ENCODE measurements around the gene DENND1B. TPM values are rescaled to one million over a fixed set of nuclear protein-coding genes. Genes with fewer than 3 reads are reported as not detected.

DENND1B gene
- total RNA-seq, 4 donors from 2014 or later: 10.1 to 14.4 (median 12.6) TPM

DNA sequence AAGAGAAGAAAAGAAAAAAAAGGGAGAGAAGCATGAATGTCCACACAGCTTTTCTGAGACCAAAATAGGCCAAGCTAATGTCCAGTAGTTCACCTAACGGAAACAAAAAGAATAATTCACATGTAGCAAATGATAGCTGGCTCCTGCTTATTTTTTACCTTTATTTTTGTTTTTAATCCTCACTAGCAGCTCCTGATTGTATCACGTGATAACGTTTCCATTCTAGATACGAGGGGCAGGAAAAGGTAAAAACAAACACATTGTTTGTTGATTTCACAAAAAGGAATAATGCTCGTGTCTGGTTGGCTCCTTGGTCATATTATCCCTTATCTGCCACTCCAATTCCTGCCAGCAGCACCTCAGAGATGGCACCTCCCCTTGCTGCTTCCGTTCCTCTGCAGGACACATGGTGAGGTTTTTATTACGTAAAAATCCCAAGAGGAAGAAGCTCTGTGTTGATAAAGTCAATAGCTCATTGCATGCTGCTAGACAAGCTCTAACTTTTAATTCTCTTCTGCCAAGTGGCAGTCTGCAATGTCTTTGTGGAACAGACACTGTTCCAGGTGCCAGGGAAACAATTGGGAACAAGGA is 305.6 kb downstream of the DENND1B start:
- H3K9me3 ChIP-seq: no peaks in the 10 kb centered on the region
- no peak overlapping the region for H3K27ac ChIP-seq
- WGBS: 69% methylated on average over 7 of the region's 7 CpGs
- TF ChIP-seq POLR2A (IDR thresholded peaks at IDR 0.05) (no peak), POLR2AphosphoS5 (IDR thresholded peaks at IDR 0.05) (no peak), EP300 (IDR thresholded peaks at IDR 0.05) (no peak)
- TF ChIP-seq, protein P1, sequence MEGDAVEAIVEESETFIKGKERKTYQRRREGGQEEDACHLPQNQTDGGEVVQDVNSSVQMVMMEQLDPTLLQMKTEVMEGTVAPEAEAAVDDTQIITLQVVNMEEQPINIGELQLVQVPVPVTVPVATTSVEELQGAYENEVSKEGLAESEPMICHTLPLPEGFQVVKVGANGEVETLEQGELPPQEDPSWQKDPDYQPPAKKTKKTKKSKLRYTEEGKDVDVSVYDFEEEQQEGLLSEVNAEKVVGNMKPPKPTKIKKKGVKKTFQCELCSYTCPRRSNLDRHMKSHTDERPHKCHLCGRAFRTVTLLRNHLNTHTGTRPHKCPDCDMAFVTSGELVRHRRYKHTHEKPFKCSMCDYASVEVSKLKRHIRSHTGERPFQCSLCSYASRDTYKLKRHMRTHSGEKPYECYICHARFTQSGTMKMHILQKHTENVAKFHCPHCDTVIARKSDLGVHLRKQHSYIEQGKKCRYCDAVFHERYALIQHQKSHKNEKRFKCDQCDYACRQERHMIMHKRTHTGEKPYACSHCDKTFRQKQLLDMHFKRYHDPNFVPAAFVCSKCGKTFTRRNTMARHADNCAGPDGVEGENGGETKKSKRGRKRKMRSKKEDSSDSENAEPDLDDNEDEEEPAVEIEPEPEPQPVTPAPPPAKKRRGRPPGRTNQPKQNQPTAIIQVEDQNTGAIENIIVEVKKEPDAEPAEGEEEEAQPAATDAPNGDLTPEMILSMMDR (IDR thresholded peaks at IDR 0.05): no peak
- no peaks in the 10 kb centered on the region for H3K36me3 ChIP-seq
- no peaks in the 10 kb centered on the region for H3K27me3 ChIP-seq
- no peak for DNase-seq (ENCODE audit: low spot score in 2 of 2)
- H3K4me1 ChIP-seq: no peaks in the 10 kb centered on the region
- H3K4me3 ChIP-seq: no peak overlapping the region

DNA sequence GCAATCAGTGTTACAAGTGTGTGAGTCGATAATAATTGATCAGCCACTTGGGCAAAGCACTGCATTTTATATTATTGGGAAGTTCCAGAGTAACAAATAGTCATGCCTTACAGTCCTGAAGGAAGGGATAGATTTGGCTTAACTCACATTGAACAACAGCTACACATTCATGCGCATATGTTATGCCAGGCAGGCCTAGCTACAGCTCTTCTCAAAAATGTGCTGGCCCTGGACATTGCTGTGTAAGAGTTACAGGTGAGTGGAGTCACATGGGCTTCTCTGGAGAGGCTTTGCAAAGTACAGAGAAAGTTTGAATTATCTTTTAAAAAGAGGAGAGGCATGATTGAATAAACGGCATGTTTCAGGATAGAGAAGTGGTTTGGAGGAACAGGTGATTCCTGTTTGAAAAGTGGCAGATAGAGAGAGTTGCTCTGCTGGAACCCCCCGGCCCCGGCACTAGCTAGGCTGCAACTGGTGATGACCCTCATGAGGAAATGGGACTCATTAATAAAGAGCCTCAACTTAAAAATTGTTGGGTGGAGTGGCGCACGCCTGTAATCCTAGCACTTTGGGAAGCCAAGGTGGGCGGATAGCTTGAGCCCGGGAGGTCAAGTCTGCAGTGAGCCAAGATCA is 306.6 kb downstream of the DENND1B start:
- no peaks in the 10 kb centered on the region for H3K9me3 ChIP-seq
- H3K27me3 ChIP-seq: no peaks in the 10 kb centered on the region
- no peaks in the 10 kb centered on the region for H3K4me1 ChIP-seq
- no peak overlapping the region for H3K4me3 ChIP-seq
- WGBS: 88% methylated on average over 9 of the region's 9 CpGs
- no peak overlapping the region for H3K27ac ChIP-seq
- DNase-seq (ENCODE audit: low spot score in 2 of 2): no peak
- no peak for TF ChIP-seq POLR2A (IDR thresholded peaks at IDR 0.05)
- no peak for TF ChIP-seq EP300 (IDR thresholded peaks at IDR 0.05)
- TF ChIP-seq, protein P1 (IDR thresholded peaks at IDR 0.05): no peak
- no peak for TF ChIP-seq POLR2AphosphoS5 (IDR thresholded peaks at IDR 0.05)
- H3K36me3 ChIP-seq: no peaks in the 10 kb centered on the region

DNA sequence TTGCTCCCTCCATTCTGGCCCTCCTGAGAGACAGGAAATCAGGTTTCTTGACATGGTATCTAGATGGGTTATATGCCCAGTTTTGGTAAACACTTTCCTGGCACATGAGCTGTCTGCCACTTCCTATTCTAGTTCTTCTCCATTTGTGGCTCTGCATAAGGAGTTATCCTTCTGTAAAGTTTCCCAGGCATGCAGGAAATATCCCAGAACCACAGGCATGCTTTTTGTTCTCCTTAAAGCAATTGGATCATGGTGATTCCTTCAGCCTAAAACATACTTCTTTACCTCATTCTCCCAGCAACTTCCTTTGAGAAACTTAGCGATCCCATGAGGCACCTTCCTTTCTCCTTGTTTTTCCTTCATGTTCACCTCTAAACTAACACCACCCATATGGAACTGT is 307.4 kb downstream of the DENND1B start:
- H3K4me1 ChIP-seq: no peaks in the 10 kb centered on the region
- H3K27me3 ChIP-seq: no peaks in the 10 kb centered on the region
- WGBS: 74% methylated on average over 1 of the region's 1 CpG
- no peak overlapping the region for H3K27ac ChIP-seq
- TF ChIP-seq, protein P1 (IDR thresholded peaks at IDR 0.05): no peak
- TF ChIP-seq POLR2AphosphoS5 (IDR thresholded peaks at IDR 0.05) (no peak), POLR2A (IDR thresholded peaks at IDR 0.05) (no peak), EP300 (IDR thresholded peaks at IDR 0.05) (no peak)
- H3K36me3 ChIP-seq: no peaks in the 10 kb centered on the region
- H3K4me3 ChIP-seq: no peak overlapping the region
- no peaks in the 10 kb centered on the region for H3K9me3 ChIP-seq
- no peak for DNase-seq (ENCODE audit: low spot score in 2 of 2)

DNA sequence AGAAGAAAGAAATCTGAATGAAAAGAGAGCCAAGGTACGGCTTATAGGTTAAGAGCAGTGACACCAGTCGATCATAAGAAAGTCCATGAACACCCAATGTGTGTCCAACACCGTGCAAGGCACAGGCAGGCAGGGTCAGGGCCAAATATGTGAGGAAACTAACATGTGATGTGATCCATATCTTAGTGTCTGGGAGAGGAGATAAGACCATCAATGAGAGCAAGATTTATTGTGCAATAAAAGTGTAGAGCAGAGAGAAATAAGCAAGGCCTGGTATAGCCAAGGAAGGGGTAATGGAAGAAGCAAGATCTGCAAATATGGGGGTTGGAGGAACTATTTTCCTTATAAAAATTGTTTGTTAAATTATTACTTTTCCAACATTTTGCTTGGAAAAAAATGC is 308.5 kb downstream of the DENND1B start:
- no peak overlapping the region for H3K4me3 ChIP-seq
- H3K36me3 ChIP-seq: no peaks in the 10 kb centered on the region
- H3K27ac ChIP-seq: no peak overlapping the region
- H3K27me3 ChIP-seq: no peaks in the 10 kb centered on the region
- no peak for DNase-seq (ENCODE audit: low spot score in 2 of 2)
- 53% methylated on average over 3 of the region's 3 CpGs for WGBS
- no peaks in the 10 kb centered on the region for H3K4me1 ChIP-seq
- no peaks in the 10 kb centered on the region for H3K9me3 ChIP-seq
- no peak for TF ChIP-seq POLR2A (IDR thresholded peaks at IDR 0.05)
- TF ChIP-seq, protein P1 (IDR thresholded peaks at IDR 0.05): no peak
- TF ChIP-seq POLR2AphosphoS5 (IDR thresholded peaks at IDR 0.05): no peak

DNA sequence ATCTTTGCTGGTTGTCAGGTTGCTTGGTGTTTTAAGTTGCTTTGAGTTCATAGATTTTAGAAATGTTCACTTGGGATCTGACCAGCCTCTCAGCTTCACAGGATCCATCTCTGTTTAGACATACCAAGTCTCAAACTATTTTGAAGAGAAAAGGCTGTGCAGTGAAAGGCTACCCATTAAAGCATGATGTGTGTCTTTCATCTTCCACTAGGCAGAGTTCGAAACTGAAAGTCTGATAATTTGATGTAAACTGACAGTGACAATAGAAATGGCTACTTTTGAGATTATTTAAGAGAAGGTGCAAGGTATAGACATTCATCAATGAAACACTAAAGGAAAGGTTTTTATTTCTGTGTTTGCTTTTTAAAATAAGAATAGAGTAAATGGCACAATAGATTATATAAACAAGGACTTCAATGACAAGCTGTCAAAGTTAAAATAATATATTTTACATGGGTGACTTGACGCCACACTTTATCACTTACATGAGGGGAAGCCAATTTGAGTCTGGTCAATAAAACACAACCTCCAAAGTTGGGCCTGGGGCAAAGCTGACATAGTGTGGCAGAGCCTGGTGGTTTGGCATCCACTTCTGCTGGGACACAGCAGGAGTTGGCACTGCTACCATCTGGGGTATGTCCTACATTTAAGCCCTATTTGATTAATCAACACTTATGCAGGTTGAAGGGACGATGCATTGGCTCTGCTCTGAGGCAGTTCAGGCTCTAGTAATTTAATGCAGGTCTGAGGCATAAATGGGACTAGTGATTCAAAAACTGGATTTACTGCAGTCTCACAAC is 309.6 kb downstream of the DENND1B start:
- no peak for TF ChIP-seq POLR2A (IDR thresholded peaks at IDR 0.05)
- TF ChIP-seq EP300 (IDR thresholded peaks at IDR 0.05): no peak
- TF ChIP-seq, protein P1 (IDR thresholded peaks at IDR 0.05): no peak
- TF ChIP-seq POLR2AphosphoS5 (IDR thresholded peaks at IDR 0.05): no peak
- Histone ChIP-seq H3K27me3 (no peaks in the 10 kb centered on the region), H3K4me1 (no peaks in the 10 kb centered on the region), H3K4me3 (no peak overlapping the region), H3K9me3 (no peaks in the 10 kb centered on the region), H3K27ac (no peak overlapping the region), H3K36me3 (no peaks in the 10 kb centered on the region)
- no peak for DNase-seq (ENCODE audit: low spot score in 2 of 2)
- 85% methylated on average over 3 of the region's 3 CpGs for WGBS
